Measurements from ENCODE around the gene SNX9.

The SNX9 gene

DNA sequence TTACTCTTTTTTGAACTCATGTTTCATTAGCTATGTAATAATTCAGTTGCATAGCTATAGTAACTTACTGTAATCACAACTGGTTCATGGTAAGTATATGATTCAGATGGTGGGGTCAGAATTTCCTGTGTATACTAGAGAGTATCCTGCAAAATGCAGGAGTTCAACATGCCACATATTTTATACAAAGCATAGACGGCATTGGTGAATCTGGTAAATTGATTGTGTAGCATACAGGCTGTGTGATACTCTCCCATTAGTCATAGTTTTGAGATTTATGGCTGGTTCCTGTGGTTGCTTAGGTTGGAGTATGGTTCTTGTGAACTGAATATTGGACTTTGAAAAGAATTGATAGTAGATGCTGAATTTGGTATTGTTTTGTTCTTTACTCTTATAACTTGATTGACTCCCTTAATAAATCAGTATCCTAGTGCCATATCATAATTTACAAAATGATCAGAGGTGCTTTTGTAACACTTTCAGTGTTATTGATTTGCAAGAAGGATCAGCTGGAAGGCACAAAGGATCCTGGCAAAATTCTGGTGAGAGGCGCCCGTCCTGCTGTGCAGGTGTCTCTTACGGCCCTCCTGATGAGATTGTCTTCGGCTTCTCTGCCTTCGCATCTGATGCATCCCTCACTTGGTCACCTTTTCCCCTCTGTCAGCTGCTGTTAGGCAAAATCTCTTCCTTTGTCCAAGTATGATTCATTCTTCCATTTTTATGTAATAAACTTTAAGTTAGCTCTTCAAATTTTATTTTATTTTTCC lies 22.6 kb downstream of the SNX9 start:
- Histone ChIP-seq H2AFZ (ENCODE audit: low read length) (no peak overlapping the region), H3K79me2 (ENCODE audit: insufficient read depth, low read length) (no peaks in the 10 kb centered on the region), H3K27ac (ENCODE audit: low read depth, low read length, poor library complexity, severe bottlenecking) (no peak overlapping the region), H3K4me3 (ENCODE audit: low read depth, low read length, poor library complexity, severe bottlenecking) (no peak overlapping the region), H3F3A (ENCODE audit: insufficient read depth, low read length) (no peaks in the 10 kb centered on the region), H3K9me3 (ENCODE audit: low read length) (no peaks in the 10 kb centered on the region), H3K36me3 (ENCODE audit: insufficient read depth, low read length) (no peaks in the 10 kb centered on the region), H3K9ac (ENCODE audit: low read length) (no peak overlapping the region), H3K4me2 (ENCODE audit: low read length) (no peak overlapping the region), H3K9me2 (ENCODE audit: low read depth, low read length) (no peaks in the 10 kb centered on the region), H3K27me3 (ENCODE audit: insufficient read depth, low read length) (no peaks in the 10 kb centered on the region), H4K20me1 (ENCODE audit: insufficient read depth, low read length) (no peaks in the 10 kb centered on the region), H3K4me1 (ENCODE audit: insufficient read depth, low read length, severe bottlenecking) (no peaks in the 10 kb centered on the region)
- TF ChIP-seq, protein P1, sequence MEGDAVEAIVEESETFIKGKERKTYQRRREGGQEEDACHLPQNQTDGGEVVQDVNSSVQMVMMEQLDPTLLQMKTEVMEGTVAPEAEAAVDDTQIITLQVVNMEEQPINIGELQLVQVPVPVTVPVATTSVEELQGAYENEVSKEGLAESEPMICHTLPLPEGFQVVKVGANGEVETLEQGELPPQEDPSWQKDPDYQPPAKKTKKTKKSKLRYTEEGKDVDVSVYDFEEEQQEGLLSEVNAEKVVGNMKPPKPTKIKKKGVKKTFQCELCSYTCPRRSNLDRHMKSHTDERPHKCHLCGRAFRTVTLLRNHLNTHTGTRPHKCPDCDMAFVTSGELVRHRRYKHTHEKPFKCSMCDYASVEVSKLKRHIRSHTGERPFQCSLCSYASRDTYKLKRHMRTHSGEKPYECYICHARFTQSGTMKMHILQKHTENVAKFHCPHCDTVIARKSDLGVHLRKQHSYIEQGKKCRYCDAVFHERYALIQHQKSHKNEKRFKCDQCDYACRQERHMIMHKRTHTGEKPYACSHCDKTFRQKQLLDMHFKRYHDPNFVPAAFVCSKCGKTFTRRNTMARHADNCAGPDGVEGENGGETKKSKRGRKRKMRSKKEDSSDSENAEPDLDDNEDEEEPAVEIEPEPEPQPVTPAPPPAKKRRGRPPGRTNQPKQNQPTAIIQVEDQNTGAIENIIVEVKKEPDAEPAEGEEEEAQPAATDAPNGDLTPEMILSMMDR (IDR thresholded peaks at IDR 0.05; ENCODE audit: low read length) = no peak

DNA sequence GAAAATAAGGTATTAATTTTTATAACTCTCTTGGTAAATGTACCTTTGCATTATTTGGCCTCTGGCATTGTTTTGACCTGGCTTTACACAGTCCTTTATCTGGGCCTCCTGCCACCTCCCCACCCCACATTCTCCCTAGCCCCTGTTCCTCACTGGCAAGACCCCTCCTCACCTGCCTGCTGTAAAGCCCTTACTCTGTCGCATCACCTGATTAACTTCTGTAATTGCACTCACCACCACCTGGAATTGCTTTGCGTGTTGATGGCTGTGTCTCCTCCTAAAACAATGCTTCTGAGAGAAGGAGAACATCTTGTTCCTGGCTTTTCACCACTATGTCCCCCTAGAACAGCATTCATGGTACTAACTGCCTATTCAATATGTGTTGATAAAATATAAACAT lies 24.8 kb downstream of the SNX9 start:
- no peak overlapping the region for H3K9ac ChIP-seq (ENCODE audit: low read length)
- H3F3A ChIP-seq (ENCODE audit: insufficient read depth, low read length) = no peaks in the 10 kb centered on the region
- H3K9me3 ChIP-seq (ENCODE audit: low read length) = 0 out of 2 replicates have a peak, but pooled peaks cover 3% of the 10 kb centered on the region
- no peaks in the 10 kb centered on the region for H3K36me3 ChIP-seq (ENCODE audit: insufficient read depth, low read length)
- no peaks in the 10 kb centered on the region; the same call in 1 of the 2 replicates for H3K27me3 ChIP-seq (ENCODE audit: insufficient read depth, low read length)
- no peaks in the 10 kb centered on the region for H3K79me2 ChIP-seq (ENCODE audit: insufficient read depth, low read length)
- no peak overlapping the region for H3K4me2 ChIP-seq (ENCODE audit: low read length)
- H3K27ac ChIP-seq (ENCODE audit: low read depth, low read length, poor library complexity, severe bottlenecking) = no peak overlapping the region
- H3K9me2 ChIP-seq (ENCODE audit: low read depth, low read length) = no peaks in the 10 kb centered on the region
- H4K20me1 ChIP-seq (ENCODE audit: insufficient read depth, low read length) = no peaks in the 10 kb centered on the region
- H3K4me3 ChIP-seq (ENCODE audit: low read depth, low read length, poor library complexity, severe bottlenecking) = no peak overlapping the region
- H2AFZ ChIP-seq (ENCODE audit: low read length) = no peak overlapping the region
- H3K4me1 ChIP-seq (ENCODE audit: insufficient read depth, low read length, severe bottlenecking) = no peaks in the 10 kb centered on the region
- TF ChIP-seq EZH2 (IDR thresholded peaks at IDR 0.05; ENCODE audit: borderline replicate concordance, low read length) = no peak
- TF ChIP-seq, protein P1 (IDR thresholded peaks at IDR 0.05; ENCODE audit: low read length) = no peak

DNA sequence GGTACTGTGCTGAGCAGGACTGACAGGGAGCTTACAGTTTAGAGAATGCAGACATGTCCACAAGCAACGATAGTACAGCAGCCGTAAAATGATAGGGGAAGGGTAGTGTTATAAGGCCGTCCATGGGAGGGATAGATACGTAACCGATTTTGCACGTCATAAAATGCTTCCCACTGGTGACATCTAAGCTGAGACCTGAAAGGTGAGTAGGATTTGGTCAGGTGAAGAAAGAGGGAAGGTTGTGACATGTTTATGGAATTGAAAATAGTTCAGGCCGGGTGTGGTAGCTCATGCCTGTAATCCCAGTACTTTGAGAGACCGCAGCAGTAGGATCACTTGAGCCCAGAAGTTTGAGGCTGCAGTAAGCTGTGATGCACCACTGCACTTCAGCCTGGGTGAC lies 25.6 kb downstream of the SNX9 start:
- Histone ChIP-seq H3K9ac (ENCODE audit: low read length) (no peak overlapping the region), H3K27me3 (ENCODE audit: insufficient read depth, low read length) (no peaks in the 10 kb centered on the region; the same call in 1 of the 2 replicates), H2AFZ (ENCODE audit: low read length) (no peak overlapping the region), H3K9me2 (ENCODE audit: low read depth, low read length) (no peaks in the 10 kb centered on the region), H3K4me2 (ENCODE audit: low read length) (no peak overlapping the region), H4K20me1 (ENCODE audit: insufficient read depth, low read length) (no peaks in the 10 kb centered on the region), H3K79me2 (ENCODE audit: insufficient read depth, low read length) (no peaks in the 10 kb centered on the region), H3F3A (ENCODE audit: insufficient read depth, low read length) (no peaks in the 10 kb centered on the region), H3K9me3 (ENCODE audit: low read length) (0 out of 2 replicates have a peak, but pooled peaks cover 6% of the 10 kb centered on the region), H3K4me3 (ENCODE audit: low read depth, low read length, poor library complexity, severe bottlenecking) (no peak overlapping the region), H3K36me3 (ENCODE audit: insufficient read depth, low read length) (no peaks in the 10 kb centered on the region), H3K4me1 (ENCODE audit: insufficient read depth, low read length, severe bottlenecking) (no peaks in the 10 kb centered on the region), H3K27ac (ENCODE audit: low read depth, low read length, poor library complexity, severe bottlenecking) (no peak overlapping the region)
- no peak for TF ChIP-seq EZH2 (IDR thresholded peaks at IDR 0.05; ENCODE audit: borderline replicate concordance, low read length)
- TF ChIP-seq, protein P1 (IDR thresholded peaks at IDR 0.05; ENCODE audit: low read length) = no peak
